Neutrophil (primary cell): ENCODE results near the gene RANBP10.
A peak's percentile ranks its signal among the peaks of the same experiment; 100 is the strongest.

Source experiments
- H3K27ac ChIP-seq: fragments of 200-600 bp; sonication (generic); 2 replicates; pipeline ENCODE4 v1.5.1; 2016; ENCODE audit warnings: mild to moderate bottlenecking, moderate library complexity
- H3K27me3 ChIP-seq: fragments of 200-600 bp; sonication (generic); 2 replicates; pipeline ENCODE4 v1.6.0; 2016; ENCODE audit warnings: mild to moderate bottlenecking
- H3K36me3 ChIP-seq: fragments of 200-600 bp; sonication (generic); 2 replicates; pipeline ENCODE4 v1.5.1; 2017
- H3K4me1 ChIP-seq, 2 experiments: fragments of 200-600 bp in 1 of 2; sonication (generic) in 1 of 2; 1 replicate in 1 of 2; 2 replicates in 1 of 2; pipeline versions ENCODE4 v1.5.1 to v1.6.1; 2013 to 2016; ENCODE audit warnings: low read depth in 1 of 2, low read length in 1 of 2, mild to moderate bottlenecking in 1 of 2, moderate library complexity in 1 of 2; ENCODE audit not compliant: control insufficient read depth in 1 of 2, insufficient read depth in 1 of 2
- H3K4me3 ChIP-seq, 2 experiments: fragments of 200-600 bp in 1 of 2; sonication (generic) in 1 of 2; 1 replicate in 1 of 2; 2 replicates in 1 of 2; pipeline ENCODE4 v1.5.1; 2013 to 2016; ENCODE audit warnings: low read depth in 1 of 2, low read length in 1 of 2, mild to moderate bottlenecking in 1 of 2, moderate library complexity in 1 of 2
- H3K9me3 ChIP-seq: fragments of 200-600 bp; sonication (generic); 2 replicates; pipeline ENCODE4 v1.5.1; 2016
- CTCF ChIP-seq: fragments of 200-600 bp; sonication (generic); IDR thresholded peaks from 2 replicates; pipeline ENCODE4 v1.5.1; 2016; ENCODE audit warnings: antibody characterized with exemption

RANBP10 gene

DNA sequence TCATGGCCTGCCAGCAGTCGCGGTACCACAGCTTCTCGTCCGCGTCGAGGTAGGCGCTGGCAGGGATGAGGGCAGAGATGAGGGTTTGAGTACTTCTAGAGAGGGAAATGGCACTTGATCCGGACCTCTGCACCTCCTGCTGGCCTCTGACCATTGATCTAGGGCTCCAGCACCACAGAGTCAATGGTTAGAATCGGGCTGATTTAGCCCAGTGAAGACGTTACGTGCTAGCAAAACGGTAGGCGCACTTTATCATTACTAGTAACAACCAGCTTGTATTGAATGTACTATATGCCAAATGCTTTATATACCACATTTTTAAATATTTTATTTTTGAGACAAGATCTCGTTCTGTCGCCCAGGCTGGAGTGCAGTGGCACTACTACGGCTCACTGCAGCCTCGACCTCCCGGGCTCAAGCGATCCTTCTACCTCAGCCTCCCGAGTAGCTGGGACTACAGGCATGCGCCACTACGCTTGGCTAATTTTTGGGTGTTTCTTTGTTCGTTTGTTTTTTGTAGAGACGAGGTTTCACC lies 855 bp upstream of the RANBP10 start:
- H3K36me3 ChIP-seq = no peaks in the 10 kb centered on the region
- H3K9me3 ChIP-seq = no peaks in the 10 kb centered on the region
- H3K4me3 ChIP-seq = peak overlapping the region; percentile 80 to 99
- no peaks in the 10 kb centered on the region for H3K27me3 ChIP-seq
- peaks cover 25% of the 10 kb centered on the region in 2 experiments for H3K4me1 ChIP-seq
- TF ChIP-seq CTCF = no peak
- H3K27ac ChIP-seq = peak overlapping the region; percentile 84

GRCh38 chr16:67805718-67806427 lies 487 bp downstream of the RANBP10 start:
- Histone ChIP-seq H3K4me3 (peak overlapping the region; percentile 80 to 99), H3K27ac (peak overlapping the region; percentile 84), H3K9me3 (no peaks in the 10 kb centered on the region), H3K27me3 (no peaks in the 10 kb centered on the region), H3K4me1 (peaks cover 25 to 28% of the 10 kb centered on the region in 2 experiments), H3K36me3 (peaks cover 7% of the 10 kb centered on the region)
- no peak for TF ChIP-seq CTCF

GRCh38 chr16:67804853-67805542 lies 1.4 kb downstream of the RANBP10 start:
- H3K4me3 ChIP-seq = peak overlapping the region in 1 of 2 experiments; percentile 80
- no peaks in the 10 kb centered on the region for H3K9me3 ChIP-seq
- H3K4me1 ChIP-seq = peaks cover 25 to 28% of the 10 kb centered on the region in 2 experiments
- no peaks in the 10 kb centered on the region for H3K27me3 ChIP-seq
- H3K36me3 ChIP-seq = peaks cover 15% of the 10 kb centered on the region
- H3K27ac ChIP-seq = no peak overlapping the region
- TF ChIP-seq CTCF = no peak

GRCh38 chr16:67803894-67804293 lies 2.5 kb downstream of the RANBP10 start:
- H3K4me3 ChIP-seq = no peak overlapping the region
- H3K27ac ChIP-seq = peak overlapping the region; percentile 20
- H3K9me3 ChIP-seq = no peaks in the 10 kb centered on the region
- H3K36me3 ChIP-seq = peaks cover 20% of the 10 kb centered on the region
- peaks cover 25 to 28% of the 10 kb centered on the region in 2 experiments for H3K4me1 ChIP-seq
- no peak for TF ChIP-seq CTCF
- no peaks in the 10 kb centered on the region for H3K27me3 ChIP-seq

DNA sequence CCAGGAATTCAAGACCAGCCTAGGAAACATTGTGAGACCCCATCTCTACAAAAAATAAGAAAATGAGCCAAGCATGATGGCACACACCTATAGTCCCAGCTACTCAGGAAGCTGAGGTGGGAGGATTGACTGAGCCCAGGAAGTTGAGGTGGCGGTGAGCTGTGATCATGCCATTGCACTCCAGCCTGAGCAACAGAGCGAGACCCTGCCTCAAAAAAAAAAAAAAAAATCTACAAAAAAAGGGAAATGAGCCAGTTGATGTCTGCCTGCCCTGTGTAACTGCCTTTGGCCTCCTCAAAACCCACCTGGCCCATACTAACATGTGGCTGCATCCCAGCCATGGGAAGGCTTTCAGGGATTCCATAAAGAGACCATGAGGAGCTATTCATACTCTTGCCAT lies 4.5 kb downstream of the RANBP10 start:
- Histone ChIP-seq H3K4me3 (no peak overlapping the region), H3K27me3 (no peaks in the 10 kb centered on the region), H3K9me3 (no peaks in the 10 kb centered on the region), H3K27ac (no peak overlapping the region), H3K4me1 (peaks cover 19 to 22% of the 10 kb centered on the region in 2 experiments), H3K36me3 (peaks cover 20% of the 10 kb centered on the region)
- no peak for TF ChIP-seq CTCF
